ENCODE results near the gene WDFY1.

WDFY1 gene

GRCh38 chr2:223967981-223968380, 22.8 kb upstream of the WDFY1 start:
- TF ChIP-seq, protein P1, sequence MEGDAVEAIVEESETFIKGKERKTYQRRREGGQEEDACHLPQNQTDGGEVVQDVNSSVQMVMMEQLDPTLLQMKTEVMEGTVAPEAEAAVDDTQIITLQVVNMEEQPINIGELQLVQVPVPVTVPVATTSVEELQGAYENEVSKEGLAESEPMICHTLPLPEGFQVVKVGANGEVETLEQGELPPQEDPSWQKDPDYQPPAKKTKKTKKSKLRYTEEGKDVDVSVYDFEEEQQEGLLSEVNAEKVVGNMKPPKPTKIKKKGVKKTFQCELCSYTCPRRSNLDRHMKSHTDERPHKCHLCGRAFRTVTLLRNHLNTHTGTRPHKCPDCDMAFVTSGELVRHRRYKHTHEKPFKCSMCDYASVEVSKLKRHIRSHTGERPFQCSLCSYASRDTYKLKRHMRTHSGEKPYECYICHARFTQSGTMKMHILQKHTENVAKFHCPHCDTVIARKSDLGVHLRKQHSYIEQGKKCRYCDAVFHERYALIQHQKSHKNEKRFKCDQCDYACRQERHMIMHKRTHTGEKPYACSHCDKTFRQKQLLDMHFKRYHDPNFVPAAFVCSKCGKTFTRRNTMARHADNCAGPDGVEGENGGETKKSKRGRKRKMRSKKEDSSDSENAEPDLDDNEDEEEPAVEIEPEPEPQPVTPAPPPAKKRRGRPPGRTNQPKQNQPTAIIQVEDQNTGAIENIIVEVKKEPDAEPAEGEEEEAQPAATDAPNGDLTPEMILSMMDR (IDR thresholded peaks at IDR 0.05; ENCODE audit: extremely low read depth, insufficient read depth, missing control alignments): no peak
- no peak for DNase-seq (ENCODE audit: low spot score)
- in situ Hi-C loops (cut with MboI; ENCODE audit: low pct_unique_long_range_greater_than_20kb, low sequenced_read_pairs, unreplicated experiment): no loop called here

GRCh38 chr2:223959688-223960087, 14.6 kb upstream of the WDFY1 start:
- in situ Hi-C loops (cut with MboI; ENCODE audit: low pct_unique_long_range_greater_than_20kb, low sequenced_read_pairs, unreplicated experiment): loop anchor here (10.0 kb wide), 1 partner anchor 185 kb away; no protein-coding TSS in a partner anchor
- DNase-seq (ENCODE audit: low spot score): no peak
- TF ChIP-seq, protein P1 (IDR thresholded peaks at IDR 0.05; ENCODE audit: extremely low read depth, insufficient read depth, missing control alignments): no peak

DNA sequence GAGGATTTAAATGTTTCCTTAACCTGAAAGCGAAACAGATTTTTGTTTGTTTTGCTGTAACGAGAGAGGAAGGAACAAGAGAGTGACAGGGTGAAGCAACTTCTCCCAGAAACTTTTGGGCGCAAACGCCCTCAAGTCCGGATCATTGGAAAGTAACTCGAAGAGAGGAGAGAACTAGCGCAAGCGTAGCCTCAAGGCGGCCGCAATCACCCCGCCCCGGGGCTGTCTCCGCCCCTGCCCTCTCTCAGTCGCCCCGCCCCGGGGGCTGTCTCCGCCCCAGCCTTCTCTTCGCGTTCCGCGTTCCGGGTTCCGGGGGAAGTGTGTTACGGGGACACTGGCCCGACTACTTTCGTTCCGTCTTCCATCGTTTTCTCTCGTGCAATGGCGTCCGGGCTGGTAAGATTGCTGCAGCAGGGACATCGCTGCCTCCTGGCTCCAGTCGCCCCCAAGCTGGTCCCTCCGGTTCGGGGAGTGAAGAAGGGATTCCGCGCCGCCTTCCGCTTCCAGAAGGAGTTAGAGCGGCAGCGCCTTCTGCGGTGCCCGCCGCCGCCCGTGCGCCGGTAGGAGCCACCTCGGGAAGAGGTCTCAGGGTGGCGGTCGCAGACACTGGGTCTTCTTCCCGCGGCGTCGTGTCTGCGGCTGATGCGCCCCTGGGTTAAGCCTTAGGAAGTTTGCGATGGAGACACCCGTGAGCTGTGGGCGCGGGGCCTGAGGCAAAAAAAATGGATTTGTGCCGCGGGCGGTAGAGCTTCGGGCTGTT, 12.1 kb upstream of the WDFY1 start, which contains the start of gene MRPL44:
Gene MRPL44 (plus strand): TSS at position 372 of the 760 bp plus-strand sequence. CDS start 10 bp downstream, at position 382.
- peak; percentile 90 for DNase-seq (ENCODE audit: low spot score)
- in situ Hi-C loops (cut with MboI; ENCODE audit: low pct_unique_long_range_greater_than_20kb, low sequenced_read_pairs, unreplicated experiment): loop anchor here (10.0 kb wide), 1 partner anchor 182 kb away; no protein-coding TSS in a partner anchor
- TF ChIP-seq, protein P1 (IDR thresholded peaks at IDR 0.05; ENCODE audit: extremely low read depth, insufficient read depth, missing control alignments): no peak

GRCh38 chr2:223956300-223956699, 11.2 kb upstream of the WDFY1 start:
- no peak for DNase-seq (ENCODE audit: low spot score)
- in situ Hi-C loops (cut with MboI; ENCODE audit: low pct_unique_long_range_greater_than_20kb, low sequenced_read_pairs, unreplicated experiment): loop anchor here (10.0 kb wide), 1 partner anchor 181 kb away; no protein-coding TSS in a partner anchor
- TF ChIP-seq, protein P1 (IDR thresholded peaks at IDR 0.05; ENCODE audit: extremely low read depth, insufficient read depth, missing control alignments): no peak

DNA sequence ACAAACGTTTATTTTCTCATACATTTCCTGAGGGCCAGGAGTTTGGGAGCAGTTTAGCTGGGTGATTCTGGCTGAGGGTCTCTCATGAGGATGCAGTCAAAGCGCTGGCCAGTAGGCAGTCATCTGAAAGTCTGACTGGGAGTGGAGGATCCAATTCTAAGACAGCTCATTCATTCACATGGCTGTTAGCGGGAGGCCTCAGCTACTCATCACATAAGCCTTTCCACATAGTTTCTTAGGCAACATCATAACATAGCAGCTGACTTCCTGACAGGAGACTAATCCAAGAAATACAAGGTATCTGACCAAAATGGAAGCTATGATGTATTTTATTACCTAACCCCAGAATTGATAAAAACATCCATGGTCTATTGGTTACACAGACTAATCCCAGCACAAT, 9.3 kb upstream of the WDFY1 start:
- no peak for DNase-seq (ENCODE audit: low spot score)
- TF ChIP-seq, protein P1 (IDR thresholded peaks at IDR 0.05; ENCODE audit: extremely low read depth, insufficient read depth, missing control alignments): no peak
- in situ Hi-C loops (cut with MboI; ENCODE audit: low pct_unique_long_range_greater_than_20kb, low sequenced_read_pairs, unreplicated experiment): loop anchor here (10.0 kb wide), 1 partner anchor 180 kb away; no protein-coding TSS in a partner anchor

- in situ Hi-C loops (cut with MboI; ENCODE audit: low pct_unique_long_range_greater_than_20kb, low sequenced_read_pairs, unreplicated experiment): loop anchor here (10.0 kb wide), 1 partner anchor 178 kb away; no protein-coding TSS in a partner anchor
- TF ChIP-seq, protein P1 (IDR thresholded peaks at IDR 0.05; ENCODE audit: extremely low read depth, insufficient read depth, missing control alignments): no peak
- peak; percentile 29 for DNase-seq (ENCODE audit: low spot score)
Observed at GRCh38 chr2:223952280-223952968, 7.3 kb upstream of the WDFY1 start.
